ENCODE measurements around the gene VWF. TPM values are rescaled to one million over a fixed set of nuclear protein-coding genes. Genes with fewer than 3 reads are reported as not detected.
"Not testable (repeated sequence)": the region's sequence is repeated elsewhere in the genome, so short reads cannot be mapped to it uniquely, and the experiment has no call there.

The VWF gene
- total and polyA plus RNA-seq, 2 donors (not counting 3 experiments of a cell fraction or from before 2014, with no cell fraction given) = 1,041 to 2,328 TPM

DNA sequence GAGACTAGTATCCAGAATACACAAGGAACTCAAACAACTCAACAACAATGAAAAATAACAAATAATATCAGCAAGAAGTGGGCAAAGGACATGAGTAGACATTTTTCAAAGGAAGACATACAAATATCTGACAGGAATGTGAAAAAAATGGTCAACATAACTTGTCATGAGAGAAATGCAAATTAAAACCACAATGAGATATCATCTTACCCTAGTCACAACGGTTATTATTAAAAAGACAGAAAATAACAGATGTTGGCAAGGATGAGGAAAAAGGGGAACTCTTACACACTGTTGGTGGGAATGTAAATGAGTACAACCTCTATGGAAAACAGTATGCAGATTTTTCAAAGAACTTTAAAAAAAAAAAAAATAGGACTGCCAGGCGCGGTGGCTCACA is 20.4 kb downstream of the VWF start:
- TF ChIP-seq MAX (IDR thresholded peaks at IDR 0.05; ENCODE audit: insufficient read depth, insufficient read length) (no peak), POLR2A (IDR thresholded peaks at IDR 0.05; ENCODE audit: low read depth, low read length) (no peak), GATA2 (IDR thresholded peaks at IDR 0.05; ENCODE audit: insufficient read depth, insufficient read length, low read depth, low read length) (no peak), JUN (IDR thresholded peaks at IDR 0.05; ENCODE audit: borderline replicate concordance, insufficient read depth, insufficient read length, low read depth) (no peak), MYC (IDR thresholded peaks at IDR 0.05; ENCODE audit: low read depth, low read length) (no peak), FOS (IDR thresholded peaks at IDR 0.05; ENCODE audit: borderline replicate concordance, insufficient read depth, low read length) (no peak), POLR2AphosphoS5 (IDR thresholded peaks at IDR 0.05; ENCODE audit: insufficient read depth, low read depth, low read length) (no peak)

GRCh38 chr12:6102021-6102420 is 22.4 kb downstream of the VWF start:
- H3K9me1 ChIP-seq (replicated peaks; ENCODE audit: control insufficient read depth, extremely low read depth, insufficient read depth, low read length); BruUV-seq (replicated peaks); dilution Hi-C loops (cut with MboI; ENCODE audit: extremely low pct_ligation_motif_present, low sequenced_read_pairs); H3K9me3 ChIP-seq (replicated peaks; ENCODE audit: control insufficient read depth, insufficient read depth, low read length); DNase-seq (ENCODE audit: low read depth, low spot score); H3K4me2 ChIP-seq (ENCODE audit: insufficient read depth, low read length); H2AFZ ChIP-seq (ENCODE audit: low read depth, low read length); H4K20me1 ChIP-seq (replicated peaks; ENCODE audit: control insufficient read depth, extremely low read depth, insufficient read depth, low read length); H3K27ac ChIP-seq (ENCODE audit: insufficient read depth, low read depth, low read length); H3K27me3 ChIP-seq (ENCODE audit: control insufficient read depth in 2 of 2, insufficient read depth in 2 of 2, low read length in 2 of 2); intact Hi-C loops (cut with micrococcal nuclease); H3K9ac ChIP-seq (replicated peaks; ENCODE audit: extremely low read depth, insufficient read depth, low read length); H3K4me3 ChIP-seq (replicated peaks in 1 of 3; ENCODE audit: insufficient read depth in 1 of 3, low read depth in 1 of 3, low read length in 3 of 3); FAIRE-seq: not testable (repeated sequence)
- ChIA-PET POLR2A (interaction anchor here (1.7 kb wide), 1 partner anchor 10 kb away, joined by 10 read pairs; no protein-coding TSS in a partner anchor), CTCF (interaction anchor here (1.2 kb wide), 1 partner anchor 11 kb away, joined by 4 read pairs; no protein-coding TSS in a partner anchor)
- H3K79me2 ChIP-seq (ENCODE audit: control insufficient read depth, insufficient read depth, low read length) = peaks cover 54% of the 10 kb centered on the region
- H3K4me1 ChIP-seq (ENCODE audit: control insufficient read depth, extremely low read depth, insufficient read depth, low read length) = peaks cover 29% of the 10 kb centered on the region
- H3K36me3 ChIP-seq (ENCODE audit: control insufficient read depth in 2 of 2, extremely low read depth in 1 of 2, insufficient read depth in 2 of 2, low read length in 2 of 2) = peaks cover 26 to 34% of the 10 kb centered on the region in 2 experiments

More for the DNA sequence above, 20.4 kb downstream of the VWF start:
- Histone ChIP-seq H3K27ac (ENCODE audit: insufficient read depth, low read depth, low read length) (peak overlapping the region; percentile 23), H3K9me1 (replicated peaks; ENCODE audit: control insufficient read depth, extremely low read depth, insufficient read depth, low read length) (no peaks in the 10 kb centered on the region), H3K36me3 (ENCODE audit: control insufficient read depth in 2 of 2, extremely low read depth in 1 of 2, insufficient read depth in 2 of 2, low read length in 2 of 2) (peaks cover 20 to 24% of the 10 kb centered on the region in 2 experiments), H3K4me2 (ENCODE audit: insufficient read depth, low read length) (peak overlapping the region; percentile 47), H3K4me3 (replicated peaks in 1 of 3; ENCODE audit: insufficient read depth in 1 of 3, low read depth in 1 of 3, low read length in 3 of 3) (no peak overlapping the region), H4K20me1 (replicated peaks; ENCODE audit: control insufficient read depth, extremely low read depth, insufficient read depth, low read length) (peaks cover 6% of the 10 kb centered on the region), H2AFZ (ENCODE audit: low read depth, low read length) (no peak overlapping the region), H3K4me1 (ENCODE audit: control insufficient read depth, extremely low read depth, insufficient read depth, low read length) (peaks cover 32% of the 10 kb centered on the region), H3K9me3 (replicated peaks; ENCODE audit: control insufficient read depth, insufficient read depth, low read length) (no peaks in the 10 kb centered on the region), H3K79me2 (ENCODE audit: control insufficient read depth, insufficient read depth, low read length) (peaks cover 47% of the 10 kb centered on the region), H3K9ac (replicated peaks; ENCODE audit: extremely low read depth, insufficient read depth, low read length) (no peak overlapping the region), H3K27me3 (ENCODE audit: control insufficient read depth in 2 of 2, insufficient read depth in 2 of 2, low read length in 2 of 2) (no peaks in the 10 kb centered on the region)
- no TSS peak for BruUV-seq (replicated peaks)
- intact Hi-C loops (cut with micrococcal nuclease) (no loop called here), dilution Hi-C loops (cut with MboI; ENCODE audit: extremely low pct_ligation_motif_present, low sequenced_read_pairs) (no loop called here)
- FAIRE-seq (no peak), DNase-seq (ENCODE audit: low read depth, low spot score) (no peak)
- ChIA-PET POLR2A (interaction anchor here (0.6 to 0.8 kb wide), 2 partner anchors 10 to 92 kb away, joined by 3 read pairs; no protein-coding TSS in a partner anchor), CTCF (no interaction called here)

All from endothelial cell of umbilical vein (primary cell).